HG02852 (cell line): ENCODE data around the gene HSD17B3.
"Not testable (repeated sequence)": the region's sequence is repeated elsewhere in the genome, so short reads cannot be mapped to it uniquely, and the experiment has no call there.

Experiments
- ATAC-seq: cut with Tn5 transposase; IDR thresholded peaks from one replicate; pipeline ENCODE4 v1.9.1; 2021; ENCODE audit warnings: mild to moderate bottlenecking, moderate library complexity; ENCODE audit not compliant: unreplicated experiment

HSD17B3 gene

DNA sequence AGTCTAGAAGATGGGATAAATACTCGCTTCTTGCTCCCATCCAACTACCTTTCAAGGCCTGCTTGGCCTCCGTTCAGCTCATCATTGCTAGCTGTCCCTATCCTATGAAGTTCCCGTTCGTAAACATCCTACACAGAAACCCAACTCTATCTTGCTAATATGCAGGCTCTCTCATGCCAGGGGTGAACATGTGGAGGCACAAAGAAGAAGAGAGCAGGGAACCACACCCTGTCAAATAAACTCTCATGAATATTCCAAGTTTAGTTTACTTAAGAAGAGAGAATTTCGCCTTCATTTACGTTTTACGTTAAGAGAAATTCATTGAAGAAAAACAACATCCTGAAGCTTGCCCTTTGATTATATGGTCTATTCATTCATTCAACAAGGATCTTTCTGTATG, 7.9 kb upstream of the HSD17B3 start:
- no peak for ATAC-seq

GRCh38 chr9:96306958-96307357, 5.0 kb upstream of the HSD17B3 start:
- not testable (repeated sequence) for ATAC-seq

- no peak for ATAC-seq
Observed at GRCh38 chr9:96305171-96305570, 3.2 kb upstream of the HSD17B3 start.

DNA sequence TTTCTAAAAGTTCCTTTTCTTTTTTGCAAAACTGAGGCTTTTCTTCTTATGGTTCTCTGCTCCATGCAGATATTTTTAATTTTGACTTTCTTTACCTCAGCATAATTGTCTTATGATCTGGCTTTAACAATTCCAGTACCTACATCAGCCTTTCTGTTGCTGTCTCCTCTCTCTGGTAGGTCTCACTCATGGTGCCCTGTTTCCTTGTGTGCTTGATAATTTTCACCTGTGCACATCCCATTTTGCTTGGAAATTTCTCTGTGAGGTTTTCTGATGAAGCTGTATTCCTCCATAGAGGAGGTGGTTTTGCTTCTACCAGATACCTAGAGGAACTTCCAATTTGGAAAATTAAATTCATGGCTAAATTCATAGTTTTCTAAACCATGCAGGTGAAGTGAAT, 2.3 kb upstream of the HSD17B3 start:
- no peak for ATAC-seq

- ATAC-seq, result no peak
Observed at GRCh38 chr9:96299823-96300222, 2.2 kb downstream of the HSD17B3 start.

- no peak for ATAC-seq
Observed at GRCh38 chr9:96294159-96294545, 7.8 kb downstream of the HSD17B3 start.

DNA sequence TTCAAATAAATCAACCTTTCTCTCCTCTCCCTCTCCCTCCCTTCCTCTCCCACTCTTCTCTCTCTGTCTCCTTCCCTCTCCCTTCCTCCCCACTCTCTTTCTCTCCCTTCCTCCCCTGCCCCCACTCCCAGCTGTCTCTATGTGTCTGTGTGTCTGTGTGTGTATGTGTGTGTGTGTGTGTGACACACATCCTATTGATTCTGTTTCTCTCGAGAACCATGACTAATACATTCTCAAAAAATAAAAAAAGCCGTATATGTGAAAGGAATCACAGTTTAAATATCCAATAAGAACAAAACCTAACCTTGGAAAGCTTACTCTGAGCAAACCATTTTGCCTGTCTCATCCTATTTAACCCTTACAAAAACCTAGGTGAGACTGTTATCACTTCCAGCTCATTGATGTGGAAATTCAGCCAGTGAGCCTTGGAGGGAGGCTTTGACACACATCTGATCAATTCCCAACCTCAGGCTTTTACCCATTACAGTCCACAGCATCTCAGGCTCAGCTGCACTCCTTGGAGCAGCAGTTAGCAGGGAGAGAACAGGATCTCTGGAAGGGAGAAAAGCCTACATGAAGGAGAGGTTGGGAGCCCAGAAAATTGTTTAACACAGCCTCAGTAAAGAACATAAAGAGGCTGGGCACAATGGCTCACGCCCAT, 8.3 kb downstream of the HSD17B3 start:
- ATAC-seq, result no peak

DNA sequence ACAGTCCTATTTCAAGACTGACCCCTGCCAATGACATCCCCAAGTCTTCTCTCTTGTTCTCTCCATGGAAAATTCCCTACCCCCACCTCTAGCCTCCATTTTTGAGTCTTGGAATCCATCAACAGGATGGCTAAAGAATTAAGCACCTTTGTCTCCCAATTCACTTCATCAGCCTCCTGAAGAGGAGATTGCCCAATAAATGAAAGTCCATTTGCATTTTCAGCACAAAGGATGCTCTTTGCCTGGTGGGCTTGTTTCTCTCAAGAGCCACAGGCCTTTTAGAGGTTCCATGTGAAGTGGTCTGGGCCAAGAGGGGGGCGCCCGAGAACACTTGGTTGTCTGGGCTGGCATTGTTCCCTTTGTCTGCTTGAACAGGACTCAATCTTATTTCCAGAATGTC, 12.6 kb downstream of the HSD17B3 start:
- no peak for ATAC-seq

GRCh38 chr9:96281641-96282040, 20.3 kb downstream of the HSD17B3 start:
- ATAC-seq, result no peak

GRCh38 chr9:96279932-96280331, 22.0 kb downstream of the HSD17B3 start:
- ATAC-seq, result no peak

DNA sequence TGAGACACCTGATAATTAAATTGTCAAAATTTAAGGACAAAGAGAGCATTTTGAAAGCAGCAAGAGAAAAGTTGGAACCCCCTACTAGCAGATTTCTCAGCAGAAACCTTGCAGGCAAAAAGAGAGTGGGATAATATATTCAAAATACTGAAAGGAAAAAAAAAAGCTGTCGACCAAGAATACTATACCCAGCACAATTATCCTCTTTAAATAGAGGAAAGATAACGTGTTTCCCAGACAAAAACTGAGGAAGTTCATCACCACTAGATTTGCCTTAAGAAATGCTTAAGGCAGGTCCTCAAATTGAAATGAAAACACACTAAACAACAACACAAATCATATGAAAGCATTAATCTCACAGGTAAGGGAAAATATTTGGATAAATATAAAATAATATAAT, 27.0 kb downstream of the HSD17B3 start:
- ATAC-seq, result no peak

- no peak for ATAC-seq
Observed at GRCh38 chr9:96270236-96270744, 31.7 kb downstream of the HSD17B3 start.

DNA sequence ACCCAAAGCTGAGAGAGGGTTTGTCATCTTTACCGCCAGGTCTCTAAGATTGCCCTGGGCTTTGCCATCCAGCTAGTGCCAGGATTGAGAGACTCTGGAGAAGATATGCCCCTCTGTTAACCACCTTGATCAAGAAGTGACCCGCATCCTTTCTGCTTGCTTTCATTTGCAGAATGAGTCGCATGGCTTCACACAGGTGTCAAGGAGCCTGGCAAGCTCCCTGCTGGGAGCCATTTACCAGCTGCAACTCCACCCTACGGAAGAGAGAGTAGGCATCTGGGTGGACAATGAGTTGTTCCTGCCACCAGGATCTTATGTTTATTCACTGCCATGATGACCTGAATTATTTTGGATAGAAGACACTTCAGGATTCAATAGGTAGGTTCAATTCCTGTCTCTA, 43.0 kb downstream of the HSD17B3 start:
- ATAC-seq, result no peak

DNA sequence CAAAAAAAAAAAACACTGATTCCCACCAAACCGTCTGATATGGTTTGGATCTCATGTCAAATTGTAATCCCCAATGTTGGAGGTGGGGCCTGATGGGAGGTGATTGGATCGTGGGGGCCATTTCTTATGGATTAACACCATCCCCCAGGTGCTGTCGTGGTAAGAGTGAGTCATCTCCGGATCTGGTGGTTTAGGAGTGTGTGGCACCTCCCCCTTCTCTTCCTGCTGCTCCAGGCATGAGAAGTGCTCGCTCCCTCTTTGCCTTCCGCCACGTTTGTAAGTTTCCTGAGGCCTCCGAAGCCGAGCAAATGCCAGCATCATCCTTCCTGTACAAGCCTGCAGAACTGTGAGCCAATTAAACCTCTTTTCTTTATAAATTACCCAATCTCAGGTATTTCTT, 45.2 kb downstream of the HSD17B3 start:
- no peak for ATAC-seq

DNA sequence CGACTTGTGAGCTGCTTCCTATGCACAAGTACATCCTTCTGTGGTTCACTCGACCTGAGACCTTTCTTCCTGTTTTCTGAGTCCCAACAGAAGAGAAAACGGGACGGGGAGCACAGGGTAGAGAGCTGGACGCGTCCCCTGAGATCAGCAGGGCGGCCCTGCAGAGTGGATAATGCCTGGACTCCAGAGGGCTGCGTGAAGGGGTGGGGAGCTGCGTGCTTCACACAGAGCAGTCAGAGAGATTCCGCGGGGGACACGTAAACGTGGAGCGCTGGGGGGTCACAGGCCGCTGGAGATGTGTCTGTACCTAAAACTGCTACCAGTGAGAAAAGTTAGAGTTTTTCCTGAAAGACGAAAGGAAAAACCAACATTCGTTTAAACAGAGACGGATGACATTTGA, 46.3 kb downstream of the HSD17B3 start:
- ATAC-seq, result no peak

GRCh38 chr9:96253059-96253696, 48.8 kb downstream of the HSD17B3 start:
- no peak for ATAC-seq

DNA sequence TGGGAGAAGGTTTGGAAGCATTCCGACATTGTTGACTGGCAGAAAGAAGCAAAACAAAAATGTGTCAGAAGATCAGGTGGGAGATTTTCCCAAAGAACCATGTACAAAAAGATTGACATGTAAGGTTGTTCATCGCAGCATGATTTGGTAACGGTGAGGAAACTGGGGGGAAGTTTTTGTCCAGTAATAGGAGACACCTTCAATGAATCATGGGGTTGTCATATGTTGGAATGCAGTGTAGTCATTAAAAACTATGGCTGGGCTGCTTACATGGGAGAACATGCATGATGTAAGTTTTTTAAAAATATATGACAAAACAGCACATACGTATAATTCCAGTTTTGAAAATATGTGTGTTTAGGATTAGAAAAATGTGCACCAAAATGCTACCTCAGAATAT, 50.5 kb downstream of the HSD17B3 start:
- ATAC-seq, result no peak

DNA sequence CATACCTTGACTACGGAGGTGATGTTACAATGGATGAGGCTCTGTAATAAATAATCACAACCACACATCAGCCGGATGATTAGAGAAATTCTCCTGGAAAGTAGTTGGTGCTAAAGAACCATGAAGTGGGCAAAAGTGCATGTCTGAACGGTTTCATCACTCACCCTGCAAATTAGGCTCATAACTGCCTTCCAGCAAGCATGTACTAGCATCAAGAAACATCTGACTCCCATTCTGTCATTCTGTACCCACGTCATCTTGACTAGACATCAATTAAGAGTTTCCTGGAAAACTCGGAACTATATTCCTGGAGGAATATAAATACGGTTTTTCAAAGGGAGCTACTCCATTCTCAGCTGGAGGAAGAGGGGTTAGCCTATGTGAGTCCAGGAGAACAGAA, 52.2 kb downstream of the HSD17B3 start:
- no peak for ATAC-seq

GRCh38 chr9:96246267-96246671, 55.7 kb downstream of the HSD17B3 start:
- no peak for ATAC-seq

- ATAC-seq, result no peak
Observed at GRCh38 chr9:96245399-96245798, 56.6 kb downstream of the HSD17B3 start.

DNA sequence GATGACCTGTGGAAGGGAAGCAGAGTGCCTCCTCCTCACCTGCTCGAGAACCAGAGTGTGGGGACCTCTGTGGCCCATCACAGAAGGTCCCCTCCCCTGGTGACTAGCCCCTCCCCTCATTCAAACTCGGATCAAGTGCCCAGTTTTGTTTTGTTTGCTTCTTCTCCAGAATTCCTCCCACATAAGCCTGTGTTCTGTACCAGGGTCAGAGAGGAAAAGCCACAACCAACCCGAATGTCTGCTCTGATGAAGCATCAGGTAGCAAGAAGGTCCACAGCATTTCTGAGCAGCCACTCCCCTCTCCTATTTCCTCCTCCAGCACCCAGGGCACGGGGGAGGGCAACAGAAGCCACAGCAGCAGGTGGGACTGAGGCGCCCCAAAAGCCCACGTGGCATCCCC, 58.2 kb downstream of the HSD17B3 start:
- no peak for ATAC-seq

DNA sequence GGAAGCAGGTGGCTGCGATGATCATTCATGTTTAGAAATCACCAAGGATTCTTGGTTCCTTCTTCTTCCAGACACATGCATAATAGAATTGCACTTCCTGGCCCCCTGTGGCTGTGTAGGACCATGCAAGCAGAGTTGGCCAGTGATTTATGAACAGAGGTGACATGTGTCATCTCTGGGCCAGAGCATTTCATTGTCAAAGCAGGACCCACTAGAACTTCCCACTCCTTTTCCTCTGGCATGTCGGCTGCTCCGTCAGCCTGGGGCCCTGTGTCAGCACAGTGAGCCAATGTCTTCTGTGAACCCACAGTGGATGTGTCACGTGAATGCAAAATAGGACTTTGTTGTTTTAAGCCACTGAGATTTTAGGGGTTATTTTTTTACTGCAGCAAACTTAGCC, 59.2 kb downstream of the HSD17B3 start:
- no peak for ATAC-seq

DNA sequence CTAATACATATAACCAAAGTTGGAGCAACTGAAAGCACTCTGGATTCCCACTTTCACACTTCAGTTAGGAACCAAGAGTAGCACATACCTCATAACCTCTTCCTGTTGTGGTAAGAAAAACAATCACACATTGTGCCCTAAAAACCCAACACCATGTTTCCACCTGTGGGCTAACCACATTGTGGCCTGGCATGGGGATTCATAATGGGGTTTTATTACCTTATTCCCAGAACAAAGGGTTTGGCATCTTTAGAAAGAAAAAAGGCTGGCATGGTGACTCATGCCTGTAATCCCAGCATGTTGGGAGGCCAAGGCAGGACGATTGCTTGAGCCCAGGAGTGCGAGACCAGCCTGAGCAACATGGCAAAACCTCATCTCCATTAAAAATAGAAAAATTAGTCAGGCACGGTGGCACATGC, 60.6 kb downstream of the HSD17B3 start:
- no peak for ATAC-seq
